Spleen (tissue), 7 donors: ENCODE data around the gene VTI1A.

ENCODE experiments used
- POLR2A ChIP-seq, 3 donors: fragments of 450-650 bp; IDR thresholded peaks; one replicate each; pipeline ENCODE4 v1.5.1; 2017; ENCODE audit warnings: antibody characterized with exemption in 3 of 3, mild to moderate bottlenecking in 1 of 3
- TF ChIP-seq, protein P1 (sequence below), 11 experiments: fragments of 200-600 bp in 7 of 11; fragments of 450-650 bp in 4 of 11; sonication (generic) in 4 of 11; IDR thresholded peaks in 8 of 11; conservative IDR thresholded peaks in 3 of 11; 1 replicate in 7 of 11; 2 replicates in 4 of 11; pipeline versions ENCODE4 v1.4.0 to v1.8.0; 2016 to 2021; ENCODE audit warnings: antibody characterized with exemption in 11 of 11, inconsistent platforms in 4 of 11, mild to moderate bottlenecking in 1 of 11
- donor health status: DM: no; HTN: no; CAD: no; lungs with moderate emphysema.
- donor health status: DM: no; HTN: no; CAD: no.
- donor health status: DM: no; HTN: no; CAD: no.

DNA sequence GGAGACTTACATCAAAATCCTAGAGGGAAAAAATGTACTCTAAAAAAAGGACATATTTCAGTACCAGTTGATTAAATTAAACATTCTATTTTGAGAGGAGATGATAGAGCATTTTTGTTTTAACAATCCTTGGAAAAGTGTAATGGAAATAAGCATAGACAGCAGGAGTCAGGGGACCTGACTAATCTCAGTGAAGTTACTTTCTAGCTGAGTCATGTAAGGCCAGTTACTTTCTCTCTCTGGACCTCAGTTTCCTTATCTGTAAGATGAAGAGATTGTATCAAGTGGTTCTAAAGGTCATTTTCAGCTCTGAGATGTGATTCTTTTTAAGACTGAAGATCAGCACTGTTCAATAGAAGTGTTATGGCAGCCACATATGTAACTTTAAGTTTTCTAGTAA, 44.1 kb downstream of the VTI1A start:
- TF ChIP-seq, protein P1, sequence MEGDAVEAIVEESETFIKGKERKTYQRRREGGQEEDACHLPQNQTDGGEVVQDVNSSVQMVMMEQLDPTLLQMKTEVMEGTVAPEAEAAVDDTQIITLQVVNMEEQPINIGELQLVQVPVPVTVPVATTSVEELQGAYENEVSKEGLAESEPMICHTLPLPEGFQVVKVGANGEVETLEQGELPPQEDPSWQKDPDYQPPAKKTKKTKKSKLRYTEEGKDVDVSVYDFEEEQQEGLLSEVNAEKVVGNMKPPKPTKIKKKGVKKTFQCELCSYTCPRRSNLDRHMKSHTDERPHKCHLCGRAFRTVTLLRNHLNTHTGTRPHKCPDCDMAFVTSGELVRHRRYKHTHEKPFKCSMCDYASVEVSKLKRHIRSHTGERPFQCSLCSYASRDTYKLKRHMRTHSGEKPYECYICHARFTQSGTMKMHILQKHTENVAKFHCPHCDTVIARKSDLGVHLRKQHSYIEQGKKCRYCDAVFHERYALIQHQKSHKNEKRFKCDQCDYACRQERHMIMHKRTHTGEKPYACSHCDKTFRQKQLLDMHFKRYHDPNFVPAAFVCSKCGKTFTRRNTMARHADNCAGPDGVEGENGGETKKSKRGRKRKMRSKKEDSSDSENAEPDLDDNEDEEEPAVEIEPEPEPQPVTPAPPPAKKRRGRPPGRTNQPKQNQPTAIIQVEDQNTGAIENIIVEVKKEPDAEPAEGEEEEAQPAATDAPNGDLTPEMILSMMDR (IDR thresholded peaks at IDR 0.05 in 8 of 11, conservative IDR thresholded peaks at IDR 0.05 in 3 of 11): no peak
- no peak for TF ChIP-seq POLR2A (IDR thresholded peaks at IDR 0.05)
